ENCODE data around the gene CDK11B. TPM values are rescaled to one million over a fixed set of nuclear protein-coding genes. Genes with fewer than 3 reads are reported as not detected.

Gene CDK11B
- polyA plus RNA-seq, 1 donor (not counting 4 experiments of a cell fraction or from before 2014, with no cell fraction given), result 5.9 TPM

DNA sequence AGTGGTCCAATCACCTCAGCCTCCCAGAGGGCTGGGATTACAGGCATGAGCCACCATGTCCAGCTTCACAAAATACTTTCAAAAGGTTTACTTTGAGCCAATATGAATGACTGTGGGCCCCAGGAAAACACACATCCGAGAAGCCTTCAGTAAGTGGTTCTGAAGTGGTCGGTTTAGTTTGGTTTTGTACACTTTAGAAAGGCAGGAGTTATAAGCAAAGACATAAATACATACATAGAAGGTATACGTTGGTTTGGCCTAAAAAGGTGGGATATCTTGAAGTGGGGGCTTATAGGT is 46.8 kb downstream of the CDK11B start:
- H3K79me2 ChIP-seq (ENCODE audit: control insufficient read depth, insufficient read depth, low read length), result peaks cover 13% of the 10 kb centered on the region
- H3K9ac ChIP-seq (ENCODE audit: control insufficient read depth, extremely low read depth, insufficient read depth, low read length), result no peak overlapping the region
- no peak overlapping the region for H3K27ac ChIP-seq (ENCODE audit: control insufficient read depth, insufficient read depth, low read length)
- no peak for DNase-seq (ENCODE audit: low read depth, low spot score)
- FAIRE-seq, result no peak
- H3K4me3 ChIP-seq (ENCODE audit: control insufficient read depth in 2 of 3, extremely low read depth in 1 of 3, insufficient read depth in 2 of 3, low read depth in 1 of 3, low read length in 3 of 3), result no peak overlapping the region
- H3K9me1 ChIP-seq (ENCODE audit: control insufficient read depth, extremely low read depth, insufficient read depth, low read length), result no peaks in the 10 kb centered on the region
- no peaks in the 10 kb centered on the region for H3K9me3 ChIP-seq (ENCODE audit: control insufficient read depth, low read depth, low read length)
- dilution Hi-C loops (cut with MboI; ENCODE audit: extremely low pct_ligation_motif_present, low sequenced_read_pairs), result no loop called here
- H4K20me1 ChIP-seq (ENCODE audit: control insufficient read depth, extremely low read depth, insufficient read depth, low read length), result no peaks in the 10 kb centered on the region
- H2AFZ ChIP-seq (ENCODE audit: control insufficient read depth, low read length), result no peak overlapping the region
- H3K4me1 ChIP-seq (ENCODE audit: control insufficient read depth, extremely low read depth, insufficient read depth, low read length), result peaks cover 18% of the 10 kb centered on the region
- H3K4me2 ChIP-seq (ENCODE audit: control insufficient read depth, extremely low read depth, insufficient read depth, low read depth, low read length), result no peak overlapping the region
- TF ChIP-seq, protein P1, sequence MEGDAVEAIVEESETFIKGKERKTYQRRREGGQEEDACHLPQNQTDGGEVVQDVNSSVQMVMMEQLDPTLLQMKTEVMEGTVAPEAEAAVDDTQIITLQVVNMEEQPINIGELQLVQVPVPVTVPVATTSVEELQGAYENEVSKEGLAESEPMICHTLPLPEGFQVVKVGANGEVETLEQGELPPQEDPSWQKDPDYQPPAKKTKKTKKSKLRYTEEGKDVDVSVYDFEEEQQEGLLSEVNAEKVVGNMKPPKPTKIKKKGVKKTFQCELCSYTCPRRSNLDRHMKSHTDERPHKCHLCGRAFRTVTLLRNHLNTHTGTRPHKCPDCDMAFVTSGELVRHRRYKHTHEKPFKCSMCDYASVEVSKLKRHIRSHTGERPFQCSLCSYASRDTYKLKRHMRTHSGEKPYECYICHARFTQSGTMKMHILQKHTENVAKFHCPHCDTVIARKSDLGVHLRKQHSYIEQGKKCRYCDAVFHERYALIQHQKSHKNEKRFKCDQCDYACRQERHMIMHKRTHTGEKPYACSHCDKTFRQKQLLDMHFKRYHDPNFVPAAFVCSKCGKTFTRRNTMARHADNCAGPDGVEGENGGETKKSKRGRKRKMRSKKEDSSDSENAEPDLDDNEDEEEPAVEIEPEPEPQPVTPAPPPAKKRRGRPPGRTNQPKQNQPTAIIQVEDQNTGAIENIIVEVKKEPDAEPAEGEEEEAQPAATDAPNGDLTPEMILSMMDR (optimal IDR thresholded peaks at IDR 0.05 in 1 of 3, IDR thresholded peaks at IDR 0.05 in 1 of 3, conservative IDR thresholded peaks at IDR 0.05 in 1 of 3; ENCODE audit: extremely low read depth in 1 of 3, insufficient read depth in 2 of 3, low read length in 3 of 3), result no peak
- H3K27me3 ChIP-seq (ENCODE audit: control insufficient read depth, extremely low read depth, insufficient read depth, low read length), result no peaks in the 10 kb centered on the region
- H3K36me3 ChIP-seq (ENCODE audit: control insufficient read depth in 2 of 2, extremely low read depth in 1 of 2, insufficient read depth in 2 of 2, low read length in 2 of 2), result no peaks in the 10 kb centered on the region

DNA sequence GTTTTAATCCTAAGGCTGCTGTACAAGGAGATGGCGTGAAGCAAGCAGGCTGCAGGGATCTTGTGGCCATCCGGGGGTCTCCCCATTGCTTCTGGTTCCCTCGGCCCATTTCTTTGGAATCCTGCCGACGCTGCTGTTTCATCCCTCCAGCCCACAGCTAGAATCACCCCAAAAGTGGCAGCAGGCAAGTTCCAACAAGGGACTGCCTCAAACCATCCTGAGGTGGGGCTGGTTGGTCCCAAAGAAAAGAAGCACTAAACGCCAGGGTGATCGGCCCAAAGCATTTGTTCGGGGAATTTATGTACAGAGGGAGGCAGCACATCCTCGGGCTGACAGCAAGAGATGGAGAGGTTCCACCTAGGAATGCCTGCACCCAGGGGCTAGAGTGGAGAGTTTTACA is 48.0 kb downstream of the CDK11B start:
- Histone ChIP-seq H3K4me1 (ENCODE audit: control insufficient read depth, extremely low read depth, insufficient read depth, low read length) (peaks cover 11% of the 10 kb centered on the region), H3K27ac (ENCODE audit: control insufficient read depth, insufficient read depth, low read length) (no peak overlapping the region), H3K9ac (ENCODE audit: control insufficient read depth, extremely low read depth, insufficient read depth, low read length) (no peak overlapping the region), H3K36me3 (ENCODE audit: control insufficient read depth in 2 of 2, extremely low read depth in 1 of 2, insufficient read depth in 2 of 2, low read length in 2 of 2) (no peaks in the 10 kb centered on the region), H3K9me3 (ENCODE audit: control insufficient read depth, low read depth, low read length) (no peaks in the 10 kb centered on the region), H3K27me3 (ENCODE audit: control insufficient read depth, extremely low read depth, insufficient read depth, low read length) (no peaks in the 10 kb centered on the region), H2AFZ (ENCODE audit: control insufficient read depth, low read length) (no peak overlapping the region), H3K9me1 (ENCODE audit: control insufficient read depth, extremely low read depth, insufficient read depth, low read length) (no peaks in the 10 kb centered on the region), H3K4me3 (ENCODE audit: control insufficient read depth in 2 of 3, extremely low read depth in 1 of 3, insufficient read depth in 2 of 3, low read depth in 1 of 3, low read length in 3 of 3) (no peak overlapping the region), H3K79me2 (ENCODE audit: control insufficient read depth, insufficient read depth, low read length) (peaks cover 6% of the 10 kb centered on the region), H3K4me2 (ENCODE audit: control insufficient read depth, extremely low read depth, insufficient read depth, low read depth, low read length) (no peak overlapping the region), H4K20me1 (ENCODE audit: control insufficient read depth, extremely low read depth, insufficient read depth, low read length) (no peaks in the 10 kb centered on the region)
- dilution Hi-C loops (cut with MboI; ENCODE audit: extremely low pct_ligation_motif_present, low sequenced_read_pairs), result no loop called here
- TF ChIP-seq, protein P1 (optimal IDR thresholded peaks at IDR 0.05 in 1 of 3, IDR thresholded peaks at IDR 0.05 in 1 of 3, conservative IDR thresholded peaks at IDR 0.05 in 1 of 3; ENCODE audit: extremely low read depth in 1 of 3, insufficient read depth in 2 of 3, low read length in 3 of 3), result no peak
- TF ChIP-seq EZH2 (IDR thresholded peaks at IDR 0.05; ENCODE audit: low read length), result no peak
- DNase-seq (ENCODE audit: low read depth, low spot score) (no peak), FAIRE-seq (no peak)
